OCI-LY7 (cell line): ENCODE results near the gene SH3BGR.

Experiments
- CTCF ChIP-seq: fragments of 200-600 bp; sonication (generic); conservative IDR thresholded peaks from 2 replicates; pipeline ENCODE4 v1.5.1; 2014; ENCODE audit warnings: mild to moderate bottlenecking, antibody characterized with exemption, low read length, moderate library complexity, mixed read lengths
- EZH2phosphoT487 ChIP-seq: fragments of 200-600 bp; sonication (generic); IDR thresholded peaks from 2 replicates; pipeline ENCODE4 v1.6.1; 2018; ENCODE audit warnings: low read depth, borderline replicate concordance, mild to moderate bottlenecking, mixed run types, antibody characterized with exemption, low read length, moderate library complexity, mixed read lengths

GRCh38 chr21:39483917-39484316 is 32.1 kb downstream of the SH3BGR start:
- TF ChIP-seq CTCF: no peak
- no peak for TF ChIP-seq EZH2phosphoT487
